COR-L47 (cell line): ENCODE data around the gene CROCC2.
"Not testable (repeated sequence)": the region's sequence is repeated elsewhere in the genome, so short reads cannot be mapped to it uniquely, and the experiment has no call there.

Source experiments
- DNase-seq: peaks from one replicate; lab custom pipeline; 2025; lab: John Stamatoyannopoulos, UW

CROCC2 gene

GRCh38 chr2:240966906-240967680, 61.0 kb downstream of the CROCC2 start:
- no peak for DNase-seq

GRCh38 chr2:240967681-240968621, 61.8 kb downstream of the CROCC2 start:
- no peak for DNase-seq

- no peak for DNase-seq
Observed at GRCh38 chr2:240968731-240969624, 62.8 kb downstream of the CROCC2 start.

GRCh38 chr2:240970104-240970503, 64.0 kb downstream of the CROCC2 start:
- no peak for DNase-seq

GRCh38 chr2:240970816-240971215, 64.7 kb downstream of the CROCC2 start:
- DNase-seq: no peak

GRCh38 chr2:240972201-240972600, 66.1 kb downstream of the CROCC2 start:
- no peak for DNase-seq

GRCh38 chr2:240972636-240973521, 66.7 kb downstream of the CROCC2 start:
- DNase-seq: peak; percentile 77

GRCh38 chr2:240974771-240975572, 68.8 kb downstream of the CROCC2 start:
- DNase-seq: no peak

GRCh38 chr2:240975903-240976302, 69.8 kb downstream of the CROCC2 start:
- not testable (repeated sequence) for DNase-seq

- DNase-seq: no peak
Observed at GRCh38 chr2:240981280-240981679, 75.1 kb downstream of the CROCC2 start.

- DNase-seq: no peak
Observed at GRCh38 chr2:240981871-240982800, 76.0 kb downstream of the CROCC2 start.

- no peak for DNase-seq
Observed at GRCh38 chr2:240982821-240983281, 76.7 kb downstream of the CROCC2 start.

- DNase-seq: peak; percentile 35
Observed at GRCh38 chr2:240983361-240983995, 77.3 kb downstream of the CROCC2 start.

- DNase-seq: no peak
Observed at GRCh38 chr2:240983996-240984498, 77.9 kb downstream of the CROCC2 start.

GRCh38 chr2:240985881-240986786, 80.0 kb downstream of the CROCC2 start:
- DNase-seq: no peak

- DNase-seq: no peak
Observed at GRCh38 chr2:240986787-240987411, 80.8 kb downstream of the CROCC2 start.

- DNase-seq: no peak
Observed at GRCh38 chr2:240987588-240987987, 81.5 kb downstream of the CROCC2 start.
